NCI-H748 (cell line): Measurements from ENCODE around the gene FMC1.
"Not testable (repeated sequence)": the region's sequence is repeated elsewhere in the genome, so short reads cannot be mapped to it uniquely, and the experiment has no call there.

ENCODE experiments used
- DNase-seq: peaks from one replicate; lab custom pipeline; 2025; ENCODE audit not compliant: unreplicated experiment; lab: John Stamatoyannopoulos, UW

The FMC1 gene

GRCh38 chr7:139340037-139340807, 915 bp upstream of the FMC1 start:
- DNase-seq = peak; percentile 99

- DNase-seq = no peak
Observed at GRCh38 chr7:139340808-139341057, 404 bp upstream of the FMC1 start.

- no peak for DNase-seq
Observed at GRCh38 chr7:139341776-139342226, 664 bp downstream of the FMC1 start.

- DNase-seq = no peak
Observed at GRCh38 chr7:139345042-139345441, 3.9 kb downstream of the FMC1 start.

GRCh38 chr7:139351027-139351426, 9.9 kb downstream of the FMC1 start:
- no peak for DNase-seq

- DNase-seq = no peak
Observed at GRCh38 chr7:139354729-139355128, 13.6 kb downstream of the FMC1 start.

GRCh38 chr7:139355320-139355719, 14.2 kb downstream of the FMC1 start:
- no peak for DNase-seq

- DNase-seq = not testable (repeated sequence)
Observed at GRCh38 chr7:139357729-139358506, 16.8 kb downstream of the FMC1 start.

GRCh38 chr7:139358541-139359365, 17.6 kb downstream of the FMC1 start:
- peak; percentile 86 for DNase-seq

- DNase-seq = peak; percentile 99
Observed at GRCh38 chr7:139359366-139360209, 18.5 kb downstream of the FMC1 start, which contains the start of gene LUC7L2. TSS of gene LUC7L2 (plus strand) at chr7:139359894. CDS start at chr7:139360262, 368 bp downstream.

GRCh38 chr7:139360210-139360947, 19.2 kb downstream of the FMC1 start:
- peak; percentile 98 for DNase-seq

- no peak for DNase-seq
Observed at GRCh38 chr7:139360948-139361307, 19.8 kb downstream of the FMC1 start.

GRCh38 chr7:139361523-139361922, 20.4 kb downstream of the FMC1 start:
- DNase-seq = no peak

- DNase-seq = peak; percentile 67
Observed at GRCh38 chr7:139362302-139362701, 21.2 kb downstream of the FMC1 start.

GRCh38 chr7:139362981-139363380, 21.8 kb downstream of the FMC1 start:
- no peak for DNase-seq

- DNase-seq = no peak
Observed at GRCh38 chr7:139365336-139365735, 24.2 kb downstream of the FMC1 start.

- no peak for DNase-seq
Observed at GRCh38 chr7:139366400-139366799, 25.3 kb downstream of the FMC1 start.

GRCh38 chr7:139367438-139368155, 26.5 kb downstream of the FMC1 start:
- no peak for DNase-seq

GRCh38 chr7:139370301-139370942, 29.3 kb downstream of the FMC1 start:
- no peak for DNase-seq
